ENCODE results near the gene MAGEA8. TPM values are rescaled to one million over a fixed set of nuclear protein-coding genes. Genes with fewer than 3 reads are reported as not detected.
"Not testable (repeated sequence)": the region's sequence is repeated elsewhere in the genome, so short reads cannot be mapped to it uniquely, and the experiment has no call there.

The MAGEA8 gene
- polyA plus RNA-seq, 6 donors from 2014 or later, result 0.16 TPM; not detected in 5

- no peaks in the 10 kb centered on the region for H3K36me3 Mint-ChIP-seq
- ATAC-seq (ENCODE audit: low read depth in 2 of 2) (no peak), DNase-seq (no peak)
- H3K9me3 Mint-ChIP-seq, result peaks cover 4 to 17% (median 13%) of the 10 kb centered on the region in 7 donors
- H3K4me1 Mint-ChIP-seq, result no peaks in the 10 kb centered on the region
- H3K27ac Mint-ChIP-seq, result no peak overlapping the region
- H3K27me3 Mint-ChIP-seq, result no peaks in the 10 kb centered on the region
- H3K4me3 Mint-ChIP-seq, result no peak overlapping the region
Measured at GRCh38 chrX:149910178-149910695, 29.3 kb downstream of the MAGEA8 start.

DNA sequence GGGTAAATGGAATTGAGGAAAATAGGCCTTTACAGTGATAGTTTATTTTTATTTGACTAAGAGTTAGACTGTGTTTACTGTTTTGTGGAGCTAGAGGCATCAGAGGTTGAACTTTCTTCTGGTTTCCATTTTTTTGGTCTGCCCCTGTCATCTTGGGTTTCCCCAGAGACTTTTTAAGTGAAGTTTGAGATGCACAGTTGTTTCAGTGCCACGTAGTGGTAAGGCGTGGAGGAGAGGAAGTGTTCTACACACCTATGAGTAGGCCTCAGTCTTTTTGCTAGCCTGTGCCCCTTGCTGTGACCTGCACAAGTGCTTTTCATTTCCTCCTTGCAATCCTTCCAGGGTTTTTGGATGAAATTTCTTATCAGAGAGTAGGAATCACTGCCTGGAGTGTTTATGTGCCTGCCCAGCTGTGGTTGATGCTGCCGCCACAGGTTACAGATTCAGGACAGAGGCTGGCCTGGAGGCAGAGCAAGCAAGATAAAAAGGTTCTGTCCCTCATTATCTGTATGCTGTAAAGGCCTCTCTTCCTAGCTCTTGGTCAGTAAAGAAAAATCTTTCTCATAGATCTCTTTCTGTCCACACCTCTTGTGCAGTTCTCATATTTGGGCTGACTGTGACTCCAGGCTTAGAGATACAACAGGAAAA is 35.9 kb downstream of the MAGEA8 start:
- Mint-ChIP-seq H3K27ac (no peak overlapping the region), H3K9me3 (peaks cover 4 to 17% (median 10%) of the 10 kb centered on the region in 7 donors), H3K27me3 (no peaks in the 10 kb centered on the region), H3K4me3 (no peak overlapping the region), H3K36me3 (no peaks in the 10 kb centered on the region), H3K4me1 (peaks cover 0 to 3% (median 0%) of the 10 kb centered on the region in 3 donors)
- DNase-seq, result no peak
- peak; percentile 49 to 52 for ATAC-seq (ENCODE audit: low read depth in 2 of 2)

DNA sequence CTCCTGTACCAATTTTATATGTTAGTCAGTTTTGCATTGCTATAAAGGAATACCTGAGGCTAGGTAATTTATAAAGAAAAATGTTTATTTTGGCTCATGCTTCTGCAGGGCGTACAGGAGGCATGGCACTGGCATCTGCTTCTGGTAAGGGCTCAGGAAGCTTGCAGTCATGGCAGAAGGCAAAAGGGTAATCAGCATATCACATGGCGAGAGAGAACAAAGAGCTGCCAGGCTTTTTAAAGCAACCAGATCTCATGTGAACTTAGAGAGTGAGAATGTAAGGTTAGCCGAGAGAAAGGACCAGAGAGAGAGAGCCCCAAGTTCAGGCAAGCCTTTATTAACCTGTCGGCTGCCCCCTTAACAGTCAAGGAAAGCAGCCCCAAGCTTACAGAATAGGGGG is 42.9 kb downstream of the MAGEA8 start:
- H3K4me3 Mint-ChIP-seq; ATAC-seq (ENCODE audit: low read depth in 2 of 2); H3K4me1 Mint-ChIP-seq; H3K27me3 Mint-ChIP-seq; H3K9me3 Mint-ChIP-seq; H3K27ac Mint-ChIP-seq; H3K36me3 Mint-ChIP-seq; DNase-seq: not testable (repeated sequence)

GRCh38 chrX:149924434-149924833 is 43.5 kb downstream of the MAGEA8 start:
- ATAC-seq (ENCODE audit: low read depth in 2 of 2); H3K36me3 Mint-ChIP-seq; H3K27me3 Mint-ChIP-seq; H3K4me3 Mint-ChIP-seq; H3K27ac Mint-ChIP-seq; H3K4me1 Mint-ChIP-seq; H3K9me3 Mint-ChIP-seq; DNase-seq: not testable (repeated sequence)

DNA sequence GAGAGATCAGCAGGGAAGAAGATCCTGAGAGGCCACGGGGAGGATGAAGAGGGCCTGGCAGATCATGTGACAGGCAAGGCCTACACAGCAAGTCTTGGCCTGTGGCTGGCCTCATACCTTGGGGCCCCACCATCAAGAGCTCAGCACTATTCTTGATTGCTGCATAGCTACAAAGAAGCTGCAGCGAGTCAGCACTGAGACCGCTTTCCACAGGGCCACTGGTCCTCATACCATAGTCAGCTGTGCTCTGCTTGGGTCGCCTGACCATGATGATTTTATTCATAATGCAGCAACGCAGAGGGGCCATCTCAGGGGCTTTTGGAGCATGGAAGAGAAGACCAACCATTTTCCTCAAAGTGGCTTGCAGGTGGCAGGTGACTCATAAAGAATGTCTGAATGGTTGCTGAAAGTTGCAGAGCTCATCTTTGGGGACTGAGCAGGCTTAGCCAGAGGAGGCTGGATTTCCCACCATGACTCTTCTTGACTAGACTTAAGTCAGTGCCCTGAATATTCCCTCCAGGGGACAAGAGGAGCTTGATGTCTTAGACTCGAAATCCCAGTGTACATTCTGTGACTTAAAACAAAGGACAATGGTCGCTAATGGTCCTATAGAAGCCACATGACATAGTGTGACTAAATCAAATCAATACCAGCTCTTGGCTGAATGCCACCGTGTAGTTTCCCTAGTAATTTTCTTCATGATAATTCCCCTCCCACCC is 46.4 kb downstream of the MAGEA8 start:
- H3K4me1 Mint-ChIP-seq; H3K4me3 Mint-ChIP-seq; ATAC-seq (ENCODE audit: low read depth in 2 of 2); H3K36me3 Mint-ChIP-seq; H3K27ac Mint-ChIP-seq; DNase-seq; H3K27me3 Mint-ChIP-seq; H3K9me3 Mint-ChIP-seq: not testable (repeated sequence)

DNA sequence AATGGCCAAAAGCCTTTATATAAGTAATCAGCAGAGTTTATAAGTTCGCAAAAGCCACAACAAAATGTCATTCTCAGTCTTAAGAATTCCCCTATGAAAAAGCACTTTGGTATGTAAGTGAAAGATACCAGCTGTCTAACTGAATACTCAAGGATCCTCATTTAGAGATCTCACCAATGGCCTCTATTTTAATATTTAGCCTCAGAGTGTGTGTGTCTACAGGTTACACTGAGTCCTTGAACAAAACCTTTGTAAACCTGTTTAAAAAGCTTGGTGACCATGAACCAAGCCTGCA is 46.9 kb downstream of the MAGEA8 start:
- not testable (repeated sequence) for H3K27ac Mint-ChIP-seq; DNase-seq; H3K9me3 Mint-ChIP-seq; H3K4me1 Mint-ChIP-seq; H3K27me3 Mint-ChIP-seq; ATAC-seq (ENCODE audit: low read depth in 2 of 2); H3K36me3 Mint-ChIP-seq; H3K4me3 Mint-ChIP-seq

GRCh38 chrX:149928635-149929034 is 47.7 kb downstream of the MAGEA8 start:
- not testable (repeated sequence) for H3K27ac Mint-ChIP-seq; H3K4me3 Mint-ChIP-seq; H3K27me3 Mint-ChIP-seq; ATAC-seq (ENCODE audit: low read depth in 2 of 2); H3K4me1 Mint-ChIP-seq; DNase-seq; H3K9me3 Mint-ChIP-seq; H3K36me3 Mint-ChIP-seq

- not testable (repeated sequence) for ATAC-seq (ENCODE audit: low read depth in 2 of 2); H3K4me1 Mint-ChIP-seq; H3K27me3 Mint-ChIP-seq; H3K36me3 Mint-ChIP-seq; DNase-seq; H3K27ac Mint-ChIP-seq; H3K4me3 Mint-ChIP-seq; H3K9me3 Mint-ChIP-seq
Measured at GRCh38 chrX:149929400-149929799, 48.4 kb downstream of the MAGEA8 start, which contains the start of gene HSFX4. HSFX4 (plus strand) TSS chrX:149929573; CDS start chrX:149929645, 72 bp downstream.

GRCh38 chrX:149931355-149931754 is 50.4 kb downstream of the MAGEA8 start:
- H3K27me3 Mint-ChIP-seq; H3K27ac Mint-ChIP-seq; H3K36me3 Mint-ChIP-seq; ATAC-seq (ENCODE audit: low read depth in 2 of 2); H3K4me1 Mint-ChIP-seq; H3K9me3 Mint-ChIP-seq; DNase-seq; H3K4me3 Mint-ChIP-seq: not testable (repeated sequence)

DNA sequence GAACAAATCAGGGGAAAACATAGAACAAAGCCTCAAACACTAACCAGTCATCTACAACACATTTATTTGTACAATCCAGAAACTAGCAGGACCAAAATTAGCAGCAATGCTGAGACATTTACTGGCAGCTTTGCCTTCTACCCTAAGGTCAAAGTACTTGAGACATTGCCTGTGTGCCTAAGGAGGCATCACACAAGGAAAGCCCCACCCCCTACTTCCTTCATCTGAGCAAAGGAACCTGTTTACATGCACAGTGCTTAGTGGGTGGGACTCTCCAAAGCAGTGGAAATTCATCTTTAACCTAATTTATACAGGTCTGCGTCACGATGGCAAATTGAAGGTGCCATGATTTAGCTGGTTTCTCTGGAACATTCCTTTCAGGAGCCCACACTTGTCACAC is 51.2 kb downstream of the MAGEA8 start:
- not testable (repeated sequence) for H3K9me3 Mint-ChIP-seq; H3K4me3 Mint-ChIP-seq; DNase-seq; ATAC-seq (ENCODE audit: low read depth in 2 of 2); H3K4me1 Mint-ChIP-seq; H3K36me3 Mint-ChIP-seq; H3K27me3 Mint-ChIP-seq; H3K27ac Mint-ChIP-seq

- H3K27me3 Mint-ChIP-seq, DNase-seq, H3K4me1 Mint-ChIP-seq, H3K36me3 Mint-ChIP-seq, H3K4me3 Mint-ChIP-seq, H3K9me3 Mint-ChIP-seq, H3K27ac Mint-ChIP-seq: not testable (repeated sequence)
- peak; percentile 40 to 43 for ATAC-seq (ENCODE audit: low read depth in 2 of 2)
Measured at GRCh38 chrX:149932970-149933369, 52.0 kb downstream of the MAGEA8 start.

DNA sequence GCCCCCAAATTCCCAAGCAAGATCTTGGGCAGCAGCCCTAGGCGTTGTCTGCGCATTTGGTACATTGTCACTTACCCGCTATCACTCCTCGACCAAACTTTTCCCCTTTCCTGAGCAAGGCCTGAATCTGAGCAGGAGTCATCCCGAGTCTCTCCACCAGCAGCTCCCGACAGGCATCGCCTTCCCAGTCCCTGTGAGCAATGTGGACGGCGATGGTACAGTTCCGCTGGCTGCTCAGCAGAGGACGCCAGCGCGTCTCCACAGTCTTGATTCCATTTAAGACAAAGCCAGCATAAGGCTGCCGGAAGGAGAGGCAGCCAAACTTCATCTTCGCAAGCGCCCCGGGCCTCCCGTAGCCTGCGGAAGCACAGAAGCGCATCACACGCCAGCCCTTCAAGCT is 52.6 kb downstream of the MAGEA8 start:
- H3K27ac Mint-ChIP-seq; H3K27me3 Mint-ChIP-seq; ATAC-seq (ENCODE audit: low read depth in 2 of 2); H3K4me1 Mint-ChIP-seq; H3K36me3 Mint-ChIP-seq; DNase-seq; H3K4me3 Mint-ChIP-seq; H3K9me3 Mint-ChIP-seq: not testable (repeated sequence)

Data from naive B cell (primary cell).